Endothelial cell of umbilical vein (primary cell): ENCODE measurements around the gene SCAF11. TPM values are rescaled to one million over a fixed set of nuclear protein-coding genes. Genes with fewer than 3 reads are reported as not detected.

Experiments used
- BruUV-seq: library from RNA; stranded (reverse); fragments of 400-500 nt; replicated peaks from 2 replicates; lab custom pipeline; 2021; lab: Mats Ljungman, UMichigan
- CTCF ChIA-PET: fragments of 300-600, 350-600 bp; sonication (Branson Sonifier 250); formaldehyde crosslinking; loops from one replicate; lab custom pipeline; 2021; ENCODE audit warnings: antibody characterized with exemption, inconsistent platforms; lab: Charles Lee
- POLR2A ChIA-PET: fragments of 300-600, 350-600 bp; sonication (Branson Sonifier 250); formaldehyde crosslinking; loops from one replicate; lab custom pipeline; 2021; ENCODE audit warnings: antibody characterized with exemption, inconsistent platforms; lab: Charles Lee
- DNase-seq: peaks from one replicate; pipeline ENCODE4 v3.0.0-alpha.2; 2011; ENCODE audit warnings: low read depth, low spot score
- FAIRE-seq: peaks from 2 replicates; lab custom pipeline; 2011; peaks lifted over from hg19 to GRCh38; lab: Jason Lieb, UNC
- H2AFZ ChIP-seq: 2 replicates; pipeline ENCODE4 v1.6.0; 2012; ENCODE audit warnings: low read depth, low read length, control low read depth, inconsistent platforms
- H3K27ac ChIP-seq: 2 replicates; pipeline ENCODE4 v1.5.1; 2011; ENCODE audit warnings: low read depth, mild to moderate bottlenecking, control low read depth, low read length, moderate library complexity; ENCODE audit not compliant: insufficient read depth
- H3K27me3 ChIP-seq, 2 experiments: 2 replicates each; pipeline versions ENCODE4 v1.6.0 to v1.6.1; 2011; ENCODE audit warnings: low read length in 2 of 2, mixed read lengths in 1 of 2; ENCODE audit not compliant: control insufficient read depth in 2 of 2, insufficient read depth in 2 of 2
- H3K36me3 ChIP-seq, 2 experiments: 2 replicates in 1 of 2; 3 replicates in 1 of 2; pipeline ENCODE4 v1.5.1; 2011; ENCODE audit warnings: low read length in 2 of 2, mild to moderate bottlenecking in 1 of 2, moderate library complexity in 1 of 2; ENCODE audit not compliant: control insufficient read depth in 2 of 2, insufficient read depth in 2 of 2; ENCODE audit errors: extremely low read depth in 1 of 2
- H3K4me1 ChIP-seq: 3 replicates; pipeline ENCODE4 v1.5.1; 2011; ENCODE audit warnings: mild to moderate bottlenecking, low read length; ENCODE audit not compliant: control insufficient read depth, insufficient read depth; ENCODE audit errors: extremely low read depth
- H3K4me2 ChIP-seq: 2 replicates; pipeline ENCODE4 v1.6.1; 2011; ENCODE audit warnings: low read length, control low read depth, mixed read lengths; ENCODE audit not compliant: insufficient read depth
- H3K4me3 ChIP-seq, 3 experiments: fragments of 200-600 bp in 1 of 3; sonication (generic), shearing (Covaris generic) in 1 of 3; replicated peaks in 1 of 3; 2 replicates each; pipeline ENCODE4 v1.5.1; 2011 to 2016; ENCODE audit warnings: control low read depth in 3 of 3, low read length in 3 of 3, mild to moderate bottlenecking in 2 of 3, inconsistent platforms in 1 of 3, low read depth in 1 of 3, moderate library complexity in 1 of 3; ENCODE audit not compliant: insufficient read depth in 1 of 3
- H3K79me2 ChIP-seq: 2 replicates; pipeline ENCODE4 v1.6.0; 2012; ENCODE audit warnings: low read length, inconsistent platforms; ENCODE audit not compliant: control insufficient read depth, insufficient read depth
- H3K9ac ChIP-seq: replicated peaks from 2 replicates; pipeline ENCODE3; 2011; ENCODE audit warnings: low read length, control low read depth; ENCODE audit not compliant: insufficient read depth; ENCODE audit errors: extremely low read depth
- H3K9me1 ChIP-seq: replicated peaks from 3 replicates; pipeline ENCODE4 v1.6.0; 2011; ENCODE audit warnings: mild to moderate bottlenecking, low read length; ENCODE audit not compliant: control insufficient read depth, insufficient read depth; ENCODE audit errors: extremely low read depth
- H3K9me3 ChIP-seq: replicated peaks from 2 replicates; pipeline ENCODE4 v1.5.1; 2012; ENCODE audit warnings: low read length, inconsistent platforms; ENCODE audit not compliant: control insufficient read depth, insufficient read depth
- H4K20me1 ChIP-seq: replicated peaks from 2 replicates; pipeline ENCODE3; 2011; ENCODE audit warnings: mild to moderate bottlenecking, low read length; ENCODE audit not compliant: control insufficient read depth, insufficient read depth; ENCODE audit errors: extremely low read depth
- EZH2 ChIP-seq: IDR thresholded peaks from 2 replicates; pipeline ENCODE4 v1.6.1; 2012; ENCODE audit warnings: borderline replicate concordance, low read depth, mild to moderate bottlenecking, moderate library complexity, low read length, inconsistent platforms; ENCODE audit not compliant: severe bottlenecking
- FOS ChIP-seq: IDR thresholded peaks from 2 replicates; pipeline ENCODE4 v1.6.1; 2011; ENCODE audit warnings: mild to moderate bottlenecking, low read length, moderate library complexity, borderline replicate concordance; ENCODE audit not compliant: insufficient read depth
- GATA2 ChIP-seq: IDR thresholded peaks from 2 replicates; pipeline ENCODE4 v1.7.0; 2011; ENCODE audit warnings: low read depth, mild to moderate bottlenecking, moderate library complexity, mixed read lengths, low read length; ENCODE audit not compliant: insufficient read length, insufficient read depth
- JUN ChIP-seq: IDR thresholded peaks from 2 replicates; pipeline ENCODE4 v1.6.1; 2011; ENCODE audit warnings: borderline replicate concordance, low read depth; ENCODE audit not compliant: insufficient read length, insufficient read depth
- MYC ChIP-seq: IDR thresholded peaks from one replicate; pipeline ENCODE4 v1.6.1; 2011; ENCODE audit warnings: mild to moderate bottlenecking, low read depth, low read length
- POLR2A ChIP-seq: IDR thresholded peaks from 2 replicates; pipeline ENCODE4 v1.6.1; 2012; ENCODE audit warnings: low read depth, mild to moderate bottlenecking, control low read depth, low read length
- POLR2AphosphoS5 ChIP-seq: IDR thresholded peaks from 2 replicates; pipeline ENCODE4 v1.6.1; 2012; ENCODE audit warnings: low read depth, mild to moderate bottlenecking, control low read depth, low read length, moderate library complexity; ENCODE audit not compliant: insufficient read depth
- dilution Hi-C: fragments of 300-500 bp; cut with MboI; formaldehyde crosslinking; loops from one replicate; pipeline ENCODE4 v1.15.0; 2019; ENCODE audit warnings: low sequenced_read_pairs; ENCODE audit not compliant: extremely low pct_ligation_motif_present
- intact Hi-C: fragments of 100-400 bp; cut with micrococcal nuclease; formaldehyde crosslinking; loops from one replicate; pipeline ENCODE4 v1.10.0; 2022
- polyA plus RNA-seq, 4 experiments: library from polyadenylated mRNA; depleted of rRNA in 3 of 4; stranded (reverse) in 3 of 4; unstranded in 1 of 4; fragments of >200 nt; gene quantifications; 2 replicates each; pipeline versions ENCODE4 v1.2.1 to v1.2.3, GENCODE V29; 2011 to 2012; ENCODE audit warnings: missing spikeins in 1 of 4
- total RNA-seq: library from RNA; stranded (reverse); gene quantifications from 2 replicates; pipeline ENCODE4 v1.2.3, GENCODE V29; 2021
- TF ChIP-seq, protein P1 (sequence below), 2 donors: IDR thresholded peaks; 1 replicate in 1 of 2; 2 replicates in 1 of 2; pipeline ENCODE4 v1.5.1; 2011; ENCODE audit warnings: low read length in 2 of 2, mild to moderate bottlenecking in 2 of 2, moderate library complexity in 2 of 2, control low read depth in 1 of 2, inconsistent platforms in 1 of 2, low read depth in 1 of 2; ENCODE audit not compliant: insufficient read depth in 1 of 2; ENCODE audit errors: extremely low read depth in 1 of 2
- TF ChIP-seq, protein P2 (sequence below): IDR thresholded peaks from 2 replicates; pipeline ENCODE4 v1.6.1; 2011; ENCODE audit not compliant: insufficient read depth, insufficient read length

SCAF11 gene
- total and polyA plus RNA-seq, 2 donors (not counting 3 experiments of a cell fraction or from before 2014, with no cell fraction given): 20.9 to 109 TPM

DNA sequence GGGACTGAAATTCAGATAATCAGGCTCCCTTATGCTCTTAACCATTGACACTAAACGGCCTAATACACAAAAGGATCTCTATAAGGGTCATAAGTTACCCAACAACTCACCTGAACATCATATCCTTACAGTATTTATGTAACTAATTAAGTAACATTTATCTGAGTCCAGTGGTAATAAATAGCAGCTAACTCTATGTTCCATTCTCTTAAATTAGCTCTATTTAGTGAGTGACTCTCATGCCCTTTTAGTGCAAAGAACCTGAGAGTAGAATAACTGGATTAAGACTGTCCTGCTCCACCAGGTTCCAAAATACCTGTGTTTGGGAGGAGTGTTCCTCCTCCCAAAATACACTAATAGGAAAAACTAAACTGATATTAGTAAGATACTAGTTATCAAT is 9.8 kb downstream of the SCAF11 start:
- no peak for DNase-seq
- H3K27me3 ChIP-seq: no peaks in the 10 kb centered on the region
- H3K9me1 ChIP-seq: no peaks in the 10 kb centered on the region
- H3K27ac ChIP-seq: no peak overlapping the region
- dilution Hi-C loops (no loop called here), intact Hi-C loops (no loop called here)
- H3K36me3 ChIP-seq: no peaks in the 10 kb centered on the region
- no TSS peak for BruUV-seq
- peaks cover 17% of the 10 kb centered on the region for H4K20me1 ChIP-seq
- H3K4me3 ChIP-seq: no peak overlapping the region
- peaks cover 12% of the 10 kb centered on the region for H3K4me1 ChIP-seq
- H3K9me3 ChIP-seq: no peaks in the 10 kb centered on the region
- FAIRE-seq: no peak
- POLR2A ChIA-PET: no interaction called here
- peaks cover 97% of the 10 kb centered on the region for H3K79me2 ChIP-seq
- CTCF ChIA-PET: interaction anchor here (0.8 kb wide), 1 partner anchor 10 kb away, joined by 4 read pairs; the partner anchor contains the start of gene SCAF11
- no peak for TF ChIP-seq POLR2A
- no peak for TF ChIP-seq JUN
- TF ChIP-seq FOS: no peak
- no peak for TF ChIP-seq GATA2
- no peak for TF ChIP-seq EZH2
- TF ChIP-seq MYC: no peak
- TF ChIP-seq, protein P1, sequence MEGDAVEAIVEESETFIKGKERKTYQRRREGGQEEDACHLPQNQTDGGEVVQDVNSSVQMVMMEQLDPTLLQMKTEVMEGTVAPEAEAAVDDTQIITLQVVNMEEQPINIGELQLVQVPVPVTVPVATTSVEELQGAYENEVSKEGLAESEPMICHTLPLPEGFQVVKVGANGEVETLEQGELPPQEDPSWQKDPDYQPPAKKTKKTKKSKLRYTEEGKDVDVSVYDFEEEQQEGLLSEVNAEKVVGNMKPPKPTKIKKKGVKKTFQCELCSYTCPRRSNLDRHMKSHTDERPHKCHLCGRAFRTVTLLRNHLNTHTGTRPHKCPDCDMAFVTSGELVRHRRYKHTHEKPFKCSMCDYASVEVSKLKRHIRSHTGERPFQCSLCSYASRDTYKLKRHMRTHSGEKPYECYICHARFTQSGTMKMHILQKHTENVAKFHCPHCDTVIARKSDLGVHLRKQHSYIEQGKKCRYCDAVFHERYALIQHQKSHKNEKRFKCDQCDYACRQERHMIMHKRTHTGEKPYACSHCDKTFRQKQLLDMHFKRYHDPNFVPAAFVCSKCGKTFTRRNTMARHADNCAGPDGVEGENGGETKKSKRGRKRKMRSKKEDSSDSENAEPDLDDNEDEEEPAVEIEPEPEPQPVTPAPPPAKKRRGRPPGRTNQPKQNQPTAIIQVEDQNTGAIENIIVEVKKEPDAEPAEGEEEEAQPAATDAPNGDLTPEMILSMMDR (IDR thresholded peaks at IDR 0.05; ENCODE audit: extremely low read depth in 1 of 2, insufficient read depth in 1 of 2, low read depth in 1 of 2, low read length in 2 of 2): no peak
- TF ChIP-seq POLR2AphosphoS5: no peak
- TF ChIP-seq, protein P2, sequence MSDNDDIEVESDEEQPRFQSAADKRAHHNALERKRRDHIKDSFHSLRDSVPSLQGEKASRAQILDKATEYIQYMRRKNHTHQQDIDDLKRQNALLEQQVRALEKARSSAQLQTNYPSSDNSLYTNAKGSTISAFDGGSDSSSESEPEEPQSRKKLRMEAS: no peak
- H2AFZ ChIP-seq: no peak overlapping the region
- no peak overlapping the region for H3K4me2 ChIP-seq
- H3K9ac ChIP-seq: no peak overlapping the region
